Panc1 (cell line): ENCODE data around the gene RHBDF2.

ENCODE experiments used
- POLR2AphosphoS5 ChIP-seq: IDR thresholded peaks from 2 replicates; pipeline ENCODE4 v1.6.1; 2012; ENCODE audit warnings: mild to moderate bottlenecking, low read depth, low read length, moderate library complexity
- REST ChIP-seq, 2 experiments: IDR thresholded peaks; 2 replicates each; pipeline ENCODE4 v1.6.1; 2011 to 2012; ENCODE audit warnings: low read depth in 2 of 2, control low read depth in 1 of 2, low read length in 1 of 2, mild to moderate bottlenecking in 1 of 2, moderate library complexity in 1 of 2; ENCODE audit not compliant: insufficient read depth in 1 of 2
- SIN3A ChIP-seq: IDR thresholded peaks from 2 replicates; pipeline ENCODE4 v1.6.1; 2012; ENCODE audit warnings: low read depth, mild to moderate bottlenecking, low read length, moderate library complexity, borderline replicate concordance; ENCODE audit not compliant: insufficient read depth
- TCF7L2 ChIP-seq: IDR thresholded peaks from 2 replicates; pipeline ENCODE4 v1.6.1; 2011; ENCODE audit warnings: mild to moderate bottlenecking, low read depth, low read length, inconsistent platforms

GRCh38 chr17:76542566-76542971 lies 41.3 kb upstream of the RHBDF2 start:
- TF ChIP-seq TCF7L2 = no peak
- TF ChIP-seq POLR2AphosphoS5 = no peak
- no peak for TF ChIP-seq REST (IDR thresholded peaks at IDR 0.05; ENCODE audit: insufficient read depth in 1 of 2, low read depth in 2 of 2, low read length in 1 of 2)
- TF ChIP-seq SIN3A = no peak
